ENCODE measurements around the gene B9D2.
"Not testable (repeated sequence)": the region's sequence is repeated elsewhere in the genome, so short reads cannot be mapped to it uniquely, and the experiment has no call there.

B9D2 gene

GRCh38 chr19:41351339-41352245 lies 12.4 kb downstream of the B9D2 start:
- TF ChIP-seq, protein P1, sequence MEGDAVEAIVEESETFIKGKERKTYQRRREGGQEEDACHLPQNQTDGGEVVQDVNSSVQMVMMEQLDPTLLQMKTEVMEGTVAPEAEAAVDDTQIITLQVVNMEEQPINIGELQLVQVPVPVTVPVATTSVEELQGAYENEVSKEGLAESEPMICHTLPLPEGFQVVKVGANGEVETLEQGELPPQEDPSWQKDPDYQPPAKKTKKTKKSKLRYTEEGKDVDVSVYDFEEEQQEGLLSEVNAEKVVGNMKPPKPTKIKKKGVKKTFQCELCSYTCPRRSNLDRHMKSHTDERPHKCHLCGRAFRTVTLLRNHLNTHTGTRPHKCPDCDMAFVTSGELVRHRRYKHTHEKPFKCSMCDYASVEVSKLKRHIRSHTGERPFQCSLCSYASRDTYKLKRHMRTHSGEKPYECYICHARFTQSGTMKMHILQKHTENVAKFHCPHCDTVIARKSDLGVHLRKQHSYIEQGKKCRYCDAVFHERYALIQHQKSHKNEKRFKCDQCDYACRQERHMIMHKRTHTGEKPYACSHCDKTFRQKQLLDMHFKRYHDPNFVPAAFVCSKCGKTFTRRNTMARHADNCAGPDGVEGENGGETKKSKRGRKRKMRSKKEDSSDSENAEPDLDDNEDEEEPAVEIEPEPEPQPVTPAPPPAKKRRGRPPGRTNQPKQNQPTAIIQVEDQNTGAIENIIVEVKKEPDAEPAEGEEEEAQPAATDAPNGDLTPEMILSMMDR (IDR thresholded peaks at IDR 0.05; ENCODE audit: control insufficient read depth, extremely low read depth, insufficient read depth): no peak
- no peak for DNase-seq (ENCODE audit: low read depth)
- no peak overlapping the region for H3K4me3 ChIP-seq (ENCODE audit: low read depth, low read length)

DNA sequence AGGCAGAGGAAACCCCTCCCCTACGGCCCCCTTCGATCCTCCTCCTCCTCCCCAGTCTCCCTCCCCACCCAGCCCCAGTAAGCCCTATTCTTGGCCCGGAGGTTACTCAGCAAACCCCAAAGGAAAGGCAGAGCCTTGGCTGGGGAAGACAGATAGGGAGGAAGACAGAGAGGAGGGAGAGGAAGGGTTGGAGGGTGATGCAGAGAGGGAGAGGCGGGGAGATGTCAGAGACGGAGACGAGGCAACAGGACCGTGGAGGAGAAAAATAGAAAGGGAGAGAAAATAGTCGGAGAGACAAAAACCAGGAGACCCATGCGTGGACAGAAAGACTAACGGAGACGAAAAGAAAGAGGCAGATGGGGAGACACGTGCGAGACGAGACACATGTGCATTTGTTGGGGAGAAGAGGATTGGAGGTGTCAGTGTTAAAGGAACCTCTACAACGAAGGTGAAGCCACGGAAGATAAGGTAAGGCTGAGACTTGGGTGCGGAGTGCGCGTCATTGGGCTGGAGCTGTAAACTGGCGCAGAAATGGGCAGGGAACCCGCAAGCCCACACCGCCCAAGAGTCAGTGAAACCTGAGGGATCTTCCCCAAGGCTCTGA lies 13.1 kb downstream of the B9D2 start:
- no peak overlapping the region for H3K4me3 ChIP-seq (ENCODE audit: low read depth, low read length)
- TF ChIP-seq, protein P1 (IDR thresholded peaks at IDR 0.05; ENCODE audit: control insufficient read depth, extremely low read depth, insufficient read depth): no peak
- DNase-seq (ENCODE audit: low read depth): no peak

DNA sequence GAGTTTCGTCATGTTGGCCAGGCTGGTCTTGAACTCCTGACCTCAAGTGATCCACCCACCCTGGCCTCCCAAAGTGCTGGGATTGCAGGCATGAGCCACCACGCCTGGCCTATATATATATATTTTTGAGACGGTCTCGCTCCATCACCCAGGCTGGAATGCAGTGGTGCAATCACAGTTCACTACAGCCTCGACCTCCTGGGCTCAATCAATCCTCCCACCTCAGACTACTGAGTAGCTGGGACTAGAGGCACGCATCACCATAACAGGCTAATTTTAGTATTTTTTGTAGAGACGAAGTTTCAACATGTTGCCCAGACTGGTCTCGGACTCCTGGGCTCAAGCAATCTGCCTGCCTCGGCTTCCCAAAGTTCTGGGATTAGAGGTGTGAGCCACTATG lies 17.0 kb downstream of the B9D2 start:
- H3K4me3 ChIP-seq (ENCODE audit: low read depth, low read length); DNase-seq (ENCODE audit: low read depth): not testable (repeated sequence)

- TF ChIP-seq, protein P1 (IDR thresholded peaks at IDR 0.05; ENCODE audit: control insufficient read depth, extremely low read depth, insufficient read depth): no peak
- H3K4me3 ChIP-seq (ENCODE audit: low read depth, low read length): no peak overlapping the region
- no peak for DNase-seq (ENCODE audit: low read depth)
These were observed 19.8 kb downstream of the B9D2 start for GRCh38 chr19:41344162-41344561.

DNA sequence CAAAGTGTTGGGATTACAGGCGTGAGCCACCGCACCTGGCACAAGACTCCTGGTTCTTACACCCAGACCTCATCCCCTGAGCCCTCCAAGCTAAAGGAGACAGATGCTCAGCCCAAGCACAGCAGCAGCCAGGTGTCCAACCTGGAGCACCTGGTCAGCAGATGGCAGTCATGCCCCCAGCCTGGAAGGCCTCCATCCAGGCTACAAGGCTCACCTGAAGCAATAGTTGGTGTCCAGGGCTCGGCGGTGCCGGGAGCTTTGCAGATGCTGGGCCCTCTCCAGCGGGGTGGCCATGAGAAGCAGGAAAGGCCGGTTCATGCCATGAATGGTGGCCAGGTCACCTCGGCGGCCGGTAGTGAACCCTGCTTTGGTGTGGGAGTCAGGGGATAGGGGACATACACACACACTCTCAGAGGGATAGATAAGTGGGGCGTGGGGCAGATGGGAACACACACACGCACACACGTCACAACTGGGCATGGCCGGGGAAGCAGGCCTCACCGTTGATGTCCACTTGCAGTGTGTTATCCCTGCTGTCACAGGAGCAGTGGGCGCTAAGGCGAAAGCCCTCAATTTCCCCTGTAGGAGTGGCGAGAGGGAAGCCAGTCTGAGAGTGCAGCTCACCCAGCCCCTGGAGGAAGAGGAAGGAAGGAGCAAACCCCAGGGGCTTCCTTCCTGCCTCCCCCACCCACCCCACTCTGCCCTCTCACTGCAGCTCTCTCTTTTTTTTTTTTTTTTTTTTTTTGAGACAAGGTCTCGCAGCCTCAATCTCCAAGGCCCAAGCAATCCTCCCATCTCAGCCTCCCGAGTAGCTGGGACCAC lies 22.1 kb downstream of the B9D2 start:
- DNase-seq (ENCODE audit: low read depth): no peak
- TF ChIP-seq, protein P1 (IDR thresholded peaks at IDR 0.05; ENCODE audit: control insufficient read depth, extremely low read depth, insufficient read depth): peak; percentile 55
- H3K4me3 ChIP-seq (ENCODE audit: low read depth, low read length): no peak overlapping the region

- no peak for DNase-seq (ENCODE audit: low read depth)
These were observed 24.0 kb downstream of the B9D2 start for GRCh38 chr19:41339936-41340335.

More at GRCh38 chr19:41339936-41340335, 24.0 kb downstream of the B9D2 start:
- TF ChIP-seq, protein P1 (IDR thresholded peaks at IDR 0.05; ENCODE audit: control insufficient read depth, extremely low read depth, insufficient read depth): no peak
- H3K4me3 ChIP-seq (ENCODE audit: low read depth, low read length): no peak overlapping the region
